Subcutaneous preadipocyte (primary cell): ENCODE data around the gene TPBG. TPM values are rescaled to one million over a fixed set of nuclear protein-coding genes. Genes with fewer than 3 reads are reported as not detected.

ENCODE experiments used
- total RNA-seq: library from RNA; depleted of rRNA; stranded (reverse); fragments of >200 nt; gene quantifications from 2 replicates; pipeline ENCODE4 v1.2.3, GENCODE V29; 2012

TPBG gene, protein sequence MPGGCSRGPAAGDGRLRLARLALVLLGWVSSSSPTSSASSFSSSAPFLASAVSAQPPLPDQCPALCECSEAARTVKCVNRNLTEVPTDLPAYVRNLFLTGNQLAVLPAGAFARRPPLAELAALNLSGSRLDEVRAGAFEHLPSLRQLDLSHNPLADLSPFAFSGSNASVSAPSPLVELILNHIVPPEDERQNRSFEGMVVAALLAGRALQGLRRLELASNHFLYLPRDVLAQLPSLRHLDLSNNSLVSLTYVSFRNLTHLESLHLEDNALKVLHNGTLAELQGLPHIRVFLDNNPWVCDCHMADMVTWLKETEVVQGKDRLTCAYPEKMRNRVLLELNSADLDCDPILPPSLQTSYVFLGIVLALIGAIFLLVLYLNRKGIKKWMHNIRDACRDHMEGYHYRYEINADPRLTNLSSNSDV
- total RNA-seq = 44.5 and 90.7 TPM in 2 replicates

DNA sequence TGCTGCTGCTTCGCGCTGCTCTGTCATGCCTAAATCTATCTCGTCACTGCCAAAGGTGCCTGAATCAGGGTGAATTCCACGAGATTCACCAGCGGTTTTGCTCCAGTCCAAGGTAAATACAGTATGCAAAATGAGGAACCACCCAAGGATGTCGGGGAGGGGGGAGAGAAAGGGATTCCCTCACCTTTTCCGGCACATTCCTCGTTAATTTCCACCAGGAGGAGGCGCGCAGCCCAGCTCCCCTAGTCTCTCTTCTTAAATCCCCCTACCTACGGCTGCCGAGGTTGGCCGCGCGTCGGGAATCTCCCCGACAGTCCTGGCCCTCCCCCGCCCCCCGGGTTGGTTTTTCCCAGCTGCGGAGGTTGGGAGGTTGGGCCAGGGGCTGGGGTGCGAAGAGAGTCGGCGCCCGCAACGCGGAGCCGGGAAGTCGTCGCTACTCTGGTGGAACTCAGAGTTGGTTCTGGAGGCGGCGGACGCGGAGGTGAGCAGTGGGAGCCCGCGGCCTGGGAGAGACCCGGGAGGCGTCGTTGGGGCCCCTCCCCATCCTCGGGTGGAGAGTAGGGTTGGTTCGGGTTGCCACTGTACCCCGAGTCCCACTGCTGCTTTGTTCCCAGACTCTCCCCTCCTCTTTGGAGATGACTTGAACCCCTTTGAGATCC is at the start of gene TPBG:
TPBG (plus strand) TSS at position 390 of the 659 bp plus-strand sequence. CDS start 1,145 bp downstream, outside the sequence.

Other genes starting within 250 kb of the TPBG start
- 43.4 and 67.1 TPM in 2 replicates for gene IBTK, start 116.1 kb upstream of the TPBG start, total RNA-seq